HCT116 (cell line): Measurements from ENCODE around the gene PLA2G2F. TPM values are rescaled to one million over a fixed set of nuclear protein-coding genes. Genes with fewer than 3 reads are reported as not detected.

Experiments
- ATAC-seq: fragments of 200-7000 bp; cut with Tn5 transposase; 2 replicates; pipeline ENCODE4 v1.9.1; 2020; ENCODE audit warnings: mild to moderate bottlenecking, moderate library complexity
- BruUV-seq: library from RNA; stranded (reverse); fragments of 400-500 nt; replicated peaks from 2 replicates; lab custom pipeline; 2021; lab: Mats Ljungman, UMichigan
- CTCF ChIA-PET: fragments of 300-600 bp; sonication (Branson Sonifier 250); formaldehyde crosslinking; loops from one replicate; lab custom pipeline; 2021; ENCODE audit warnings: antibody characterized with exemption; lab: Charles Lee
- POLR2A ChIA-PET: fragments of 300-600, 350-600 bp; sonication (Branson Sonifier 250); formaldehyde crosslinking; loops from one replicate; lab custom pipeline; 2021; ENCODE audit warnings: antibody characterized with exemption; lab: Charles Lee
- RAD21 ChIA-PET, 2 experiments: fragments of 300-600 bp; sonication (Branson Sonifier 250); formaldehyde crosslinking; loops; one replicate each; lab custom pipeline; 2023; ENCODE audit warnings: low total read pairs in 2 of 2; ENCODE audit not compliant: uncharacterized antibody in 2 of 2, unreplicated experiment in 2 of 2, low non-redundant PET in 1 of 2; lab: Charles Lee
- DNase-seq: peaks from one replicate; pipeline ENCODE4 v3.0.0-alpha.2; 2010; ENCODE audit warnings: low read depth, low spot score
- H2AFZ ChIP-seq: fragments of 200-600 bp; shearing (Covaris generic), sonication (generic); 2 replicates; pipeline ENCODE4 v1.6.1; 2017; ENCODE audit warnings: low read depth, mixed run types, mixed read lengths, antibody characterized with exemption, low read length; ENCODE audit not compliant: poor library complexity, severe bottlenecking
- H3K27ac ChIP-seq: 2 replicates; pipeline ENCODE4 v1.5.1; 2012; ENCODE audit warnings: low read depth, low read length
- H3K27me3 ChIP-seq: fragments of 200-600 bp; sonication (generic); 2 replicates; pipeline ENCODE4 v1.6.1; 2016; ENCODE audit warnings: mixed run types, low read length, mixed read lengths; ENCODE audit not compliant: insufficient read depth
- H3K36me3 ChIP-seq, 2 experiments: fragments of 200-500 bp in 1 of 2; fragments of 200-600 bp in 1 of 2; sonication (Bioruptor generic) in 1 of 2; sonication (generic) in 1 of 2; 2 replicates each; pipeline versions ENCODE4 v1.5.1 to v1.6.1; 2014 to 2016; ENCODE audit warnings: low read length in 2 of 2, inconsistent platforms in 1 of 2, mixed read lengths in 1 of 2, mixed run types in 1 of 2; ENCODE audit not compliant: insufficient read depth in 2 of 2, control insufficient read depth in 1 of 2
- H3K4me1 ChIP-seq, 2 experiments: fragments of 200-600 bp in 1 of 2; sonication (generic) in 1 of 2; 2 replicates each; pipeline versions ENCODE4 v1.5.1 to v1.6.1; 2012 to 2017; ENCODE audit warnings: low read length in 2 of 2, inconsistent platforms in 1 of 2, mild to moderate bottlenecking in 1 of 2, mixed read lengths in 1 of 2, mixed run types in 1 of 2, moderate library complexity in 1 of 2; ENCODE audit not compliant: insufficient read depth in 2 of 2, control insufficient read depth in 1 of 2
- H3K4me2 ChIP-seq: fragments of 200-600 bp; sonication (generic); 2 replicates; pipeline ENCODE4 v1.6.1; 2017; ENCODE audit warnings: mixed run types, low read length, mixed read lengths
- H3K4me3 ChIP-seq, 2 experiments: fragments of 200-600 bp in 1 of 2; sonication (generic) in 1 of 2; replicated peaks in 1 of 2; 2 replicates each; pipeline ENCODE4 v1.5.1; 2011 to 2016; ENCODE audit warnings: low read length in 2 of 2, control low read depth in 1 of 2, low read depth in 1 of 2, mild to moderate bottlenecking in 1 of 2, mixed read lengths in 1 of 2, mixed run types in 1 of 2
- H3K79me2 ChIP-seq: fragments of 200-600 bp; sonication (generic); 2 replicates; pipeline ENCODE4 v1.6.1; 2017; ENCODE audit warnings: mild to moderate bottlenecking, mixed run types, low read length, moderate library complexity, mixed read lengths; ENCODE audit not compliant: insufficient read depth
- H3K9ac ChIP-seq: fragments of 200-600 bp; sonication (generic); 2 replicates; pipeline ENCODE4 v1.6.1; 2016; ENCODE audit warnings: low read length, mixed read lengths
- H3K9me2 ChIP-seq: fragments of 200-600 bp; sonication (generic), shearing (Covaris generic); 2 replicates; pipeline ENCODE4 v1.6.1; 2017; ENCODE audit warnings: mixed run types, mild to moderate bottlenecking, moderate library complexity; ENCODE audit not compliant: insufficient read depth
- H3K9me3 ChIP-seq, 2 experiments: fragments of 200-500 bp in 1 of 2; fragments of 200-600 bp in 1 of 2; sonication (Bioruptor generic) in 1 of 2; sonication (generic) in 1 of 2; 2 replicates each; pipeline ENCODE4 v1.6.1; 2014 to 2017; ENCODE audit warnings: low read length in 2 of 2, mixed read lengths in 2 of 2, inconsistent platforms in 1 of 2, low read depth in 1 of 2, mild to moderate bottlenecking in 1 of 2, mixed run types in 1 of 2, moderate library complexity in 1 of 2; ENCODE audit not compliant: control insufficient read depth in 1 of 2, insufficient read depth in 1 of 2
- H4K20me1 ChIP-seq: fragments of 200-600 bp; sonication (generic), shearing (Covaris generic); 2 replicates; pipeline ENCODE4 v1.6.1; 2017; ENCODE audit warnings: mixed run types, mild to moderate bottlenecking, moderate library complexity; ENCODE audit not compliant: insufficient read depth
- ATF3 ChIP-seq: IDR thresholded peaks from 2 replicates; pipeline ENCODE4 v1.6.1; 2012
- EGR1 ChIP-seq: IDR thresholded peaks from 2 replicates; pipeline ENCODE4 v1.6.1; 2012; ENCODE audit warnings: low read depth
- EZH2 ChIP-seq: fragments of 200-600 bp; sonication (generic); IDR thresholded peaks from 2 replicates; pipeline ENCODE4 v1.6.1; 2017; ENCODE audit warnings: antibody characterized with exemption, mixed run types
- FOSL1 ChIP-seq: IDR thresholded peaks from 2 replicates; pipeline ENCODE4 v1.6.1; 2012; ENCODE audit warnings: low read depth
- JUND ChIP-seq: IDR thresholded peaks from 2 replicates; pipeline ENCODE4 v1.6.1; 2012
- POLR2A ChIP-seq: IDR thresholded peaks from 2 replicates; pipeline ENCODE4 v1.7.0; 2011; ENCODE audit warnings: borderline replicate concordance; ENCODE audit not compliant: insufficient read depth, insufficient read length; ENCODE audit errors: extremely low read depth
- TCF7L2 ChIP-seq: IDR thresholded peaks from 2 replicates; pipeline ENCODE4 v1.7.0; 2011; ENCODE audit warnings: borderline replicate concordance, inconsistent platforms; ENCODE audit not compliant: insufficient read depth, insufficient read length; ENCODE audit errors: extremely low read depth
- YY1 ChIP-seq: IDR thresholded peaks from 2 replicates; pipeline ENCODE4 v1.6.1; 2011; ENCODE audit warnings: low read length, low read depth, moderate library complexity, mild to moderate bottlenecking; ENCODE audit not compliant: insufficient replicate concordance; ENCODE audit errors: extremely low read depth
- ZFX ChIP-seq: fragments of 450-650 bp; IDR thresholded peaks from 2 replicates; pipeline ENCODE4 v1.6.1; 2017
- intact Hi-C: fragments of 100-400 bp; cut with micrococcal nuclease; formaldehyde crosslinking; loops from 2 replicates; pipeline ENCODE4 v1.10.0; 2022
- total RNA-seq: library from RNA; stranded (reverse); gene quantifications from one replicate; pipeline ENCODE4 v1.2.1, GENCODE V29; 2021; ENCODE audit not compliant: unreplicated experiment
- TF ChIP-seq, protein P1 (sequence below): IDR thresholded peaks from 2 replicates; pipeline ENCODE4 v1.6.1; 2011; ENCODE audit warnings: mild to moderate bottlenecking, low read length, moderate library complexity; ENCODE audit not compliant: insufficient replicate concordance; ENCODE audit errors: extremely low read depth

Gene PLA2G2F
- total RNA-seq, 1 experiment from 2014 or later = 0.12 TPM

DNA sequence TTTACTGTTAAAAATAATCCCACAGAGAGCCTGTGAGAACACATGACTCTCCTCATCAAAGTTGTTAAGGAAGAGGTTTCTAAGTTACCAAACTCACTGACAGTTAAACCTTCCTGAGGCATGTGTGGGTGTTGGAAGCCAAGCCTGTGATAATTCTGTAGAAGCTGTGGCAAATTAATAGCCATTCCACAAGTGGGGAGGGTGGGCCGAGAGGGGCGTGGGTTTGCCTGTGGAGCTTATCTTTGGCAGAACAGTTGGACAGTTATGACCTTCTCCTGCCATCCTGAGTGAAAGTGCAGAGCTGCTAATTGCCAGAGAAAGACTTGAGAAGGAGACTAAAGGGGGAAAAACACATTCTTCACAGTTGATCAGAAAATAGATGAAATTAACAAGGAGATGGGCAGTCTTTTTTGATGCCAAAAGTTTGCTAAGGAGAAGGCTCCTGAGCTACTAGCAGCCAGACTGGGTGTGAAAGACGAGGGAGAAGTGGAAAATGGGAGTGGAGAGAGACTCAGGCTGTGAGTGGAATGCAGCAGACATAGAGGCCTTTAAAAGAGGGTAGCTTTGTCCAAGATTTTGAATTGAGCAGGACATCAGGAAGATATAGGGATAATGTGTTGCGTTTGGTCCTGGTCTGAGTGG is 48.8 kb downstream of the PLA2G2F start:
- ATAC-seq (no peak), DNase-seq (no peak)
- Histone ChIP-seq H3K79me2 (no peaks in the 10 kb centered on the region), H3K4me3 (no peak overlapping the region), H3K9me2 (no peaks in the 10 kb centered on the region)
- no TSS peak for BruUV-seq
- no peak for TF ChIP-seq POLR2A
- TF ChIP-seq ATF3 = no peak
- TF ChIP-seq YY1 = no peak
- TF ChIP-seq, protein P1, sequence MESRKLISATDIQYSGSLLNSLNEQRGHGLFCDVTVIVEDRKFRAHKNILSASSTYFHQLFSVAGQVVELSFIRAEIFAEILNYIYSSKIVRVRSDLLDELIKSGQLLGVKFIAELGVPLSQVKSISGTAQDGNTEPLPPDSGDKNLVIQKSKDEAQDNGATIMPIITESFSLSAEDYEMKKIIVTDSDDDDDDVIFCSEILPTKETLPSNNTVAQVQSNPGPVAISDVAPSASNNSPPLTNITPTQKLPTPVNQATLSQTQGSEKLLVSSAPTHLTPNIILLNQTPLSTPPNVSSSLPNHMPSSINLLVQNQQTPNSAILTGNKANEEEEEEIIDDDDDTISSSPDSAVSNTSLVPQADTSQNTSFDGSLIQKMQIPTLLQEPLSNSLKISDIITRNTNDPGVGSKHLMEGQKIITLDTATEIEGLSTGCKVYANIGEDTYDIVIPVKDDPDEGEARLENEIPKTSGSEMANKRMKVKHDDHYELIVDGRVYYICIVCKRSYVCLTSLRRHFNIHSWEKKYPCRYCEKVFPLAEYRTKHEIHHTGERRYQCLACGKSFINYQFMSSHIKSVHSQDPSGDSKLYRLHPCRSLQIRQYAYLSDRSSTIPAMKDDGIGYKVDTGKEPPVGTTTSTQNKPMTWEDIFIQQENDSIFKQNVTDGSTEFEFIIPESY = no peak
- no peak for TF ChIP-seq TCF7L2
- TF ChIP-seq EGR1 = no peak
- TF ChIP-seq ZFX = no peak
- TF ChIP-seq FOSL1 = no peak
- no peak for TF ChIP-seq JUND
- TF ChIP-seq EZH2 = no peak
- TF ChIP-seq, all 23 proteins: peak for 0
- Histone ChIP-seq H3K4me2 (no peak overlapping the region), H3K36me3 (no peaks in the 10 kb centered on the region), H2AFZ (no peak overlapping the region), H4K20me1 (no peaks in the 10 kb centered on the region), H3K27ac (no peak overlapping the region), H3K27me3 (peaks cover 21% of the 10 kb centered on the region; the same call in 1 of the 2 replicates), H3K9ac (no peak overlapping the region), H3K4me1 (no peaks in the 10 kb centered on the region), H3K9me3 (no peaks in the 10 kb centered on the region)
- POLR2A ChIA-PET = no interaction called here
- RAD21 ChIA-PET = no interaction called here
- intact Hi-C loops = no loop called here
- CTCF ChIA-PET = interaction anchor here (2.0 kb wide), 1 partner anchor 213 kb away, joined by 4 read pairs; no protein-coding TSS in a partner anchor
